Mesendoderm (in vitro differentiated cells): ENCODE data around the gene PHB1.

Source experiments
- DNase-seq: peaks from one replicate; pipeline ENCODE4 v3.0.0; 2013
- H2AK5ac ChIP-seq: 2 replicates; pipeline ENCODE4 v1.6.1; 2013; ENCODE audit warnings: low read length, inconsistent platforms
- H2BK120ac ChIP-seq: 2 replicates; pipeline ENCODE4 v1.6.1; 2013; ENCODE audit warnings: low read depth, mild to moderate bottlenecking, low read length, moderate library complexity, mixed read lengths
- H2BK15ac ChIP-seq: replicated peaks from 2 replicates; pipeline ENCODE4 v1.6.1; 2013; ENCODE audit warnings: low read depth, mild to moderate bottlenecking, moderate library complexity
- H2BK5ac ChIP-seq: 2 replicates; pipeline ENCODE4 v1.6.1; 2013; ENCODE audit warnings: low read length, inconsistent platforms
- H3K18ac ChIP-seq: 2 replicates; pipeline ENCODE4 v1.6.1; 2013; ENCODE audit warnings: mild to moderate bottlenecking, low read length, mixed read lengths
- H3K23ac ChIP-seq: one replicate; pipeline ENCODE4 v1.6.1; 2013; ENCODE audit warnings: low read length
- H3K27ac ChIP-seq: 2 replicates; pipeline ENCODE4 v1.5.1; 2013; ENCODE audit warnings: low read depth, mild to moderate bottlenecking, inconsistent platforms, low read length, moderate library complexity
- H3K27me3 ChIP-seq: 2 replicates; pipeline ENCODE4 v1.6.1; 2013; ENCODE audit warnings: low read length, control low read depth, mild to moderate bottlenecking, inconsistent platforms; ENCODE audit not compliant: insufficient read depth, poor library complexity
- H3K36me3 ChIP-seq: 2 replicates; pipeline ENCODE4 v1.6.1; 2013; ENCODE audit warnings: low read length, inconsistent platforms; ENCODE audit not compliant: control insufficient read depth, insufficient read depth
- H3K4ac ChIP-seq: one replicate; pipeline ENCODE4 v1.6.1; 2013; ENCODE audit warnings: low read depth, mild to moderate bottlenecking, low read length, moderate library complexity
- H3K4me1 ChIP-seq: 2 replicates; pipeline ENCODE4 v1.6.1; 2013; ENCODE audit warnings: low read depth, low read length, inconsistent platforms; ENCODE audit not compliant: control insufficient read depth
- H3K4me2 ChIP-seq: 2 replicates; pipeline ENCODE4 v1.6.1; 2013; ENCODE audit warnings: low read length
- H3K4me3 ChIP-seq: 2 replicates; pipeline ENCODE4 v1.5.1; 2013; ENCODE audit warnings: mild to moderate bottlenecking, low read length
- H3K56ac ChIP-seq: one replicate; pipeline ENCODE4 v1.6.1; 2013; ENCODE audit warnings: low read length
- H3K79me1 ChIP-seq: 2 replicates; pipeline ENCODE4 v1.6.1; 2013; ENCODE audit warnings: low read length, inconsistent platforms
- H3K79me2 ChIP-seq: 2 replicates; pipeline ENCODE4 v1.6.1; 2013; ENCODE audit warnings: mild to moderate bottlenecking, low read length; ENCODE audit not compliant: control insufficient read depth, insufficient read depth
- H3K9ac ChIP-seq: 2 replicates; pipeline ENCODE4 v1.6.1; 2013; ENCODE audit warnings: low read length, inconsistent platforms
- H4K5ac ChIP-seq: one replicate; pipeline ENCODE4 v1.6.1; 2013; ENCODE audit warnings: low read length
- H4K8ac ChIP-seq: one replicate; pipeline ENCODE4 v1.6.1; 2013; ENCODE audit warnings: low read depth, mild to moderate bottlenecking, control low read depth, low read length, moderate library complexity
- WGBS: extraction: QIAGEN DNeasy Blood & Tissue Kit; methylation state at CpG from one replicate; pipeline ENCODE4 v1.1.7; 2013; ENCODE audit warnings: low lambda C conversion rate, missing lambda C conversion rate; ENCODE audit not compliant: insufficient coverage; ENCODE audit errors: extremely low coverage; 5-methylcytosine and 5-hydroxymethylcytosine counted together

PHB1 gene

GRCh38 chr17:49406421-49407061 lies 8.1 kb downstream of the PHB1 start:
- Histone ChIP-seq H3K4me3 (no peak overlapping the region), H4K5ac (no peak overlapping the region), H2BK120ac (no peak overlapping the region), H3K23ac (no peak overlapping the region), H2BK15ac (no peak overlapping the region), H2BK5ac (no peak overlapping the region), H4K8ac (no peak overlapping the region), H3K79me1 (no peaks in the 10 kb centered on the region), H3K27ac (no peak overlapping the region), H3K27me3 (no peaks in the 10 kb centered on the region), H3K4me2 (no peak overlapping the region), H3K56ac (no peak overlapping the region), H3K4ac (no peak overlapping the region), H3K36me3 (peaks cover 28% of the 10 kb centered on the region), H2AK5ac (no peak overlapping the region), H3K9ac (no peak overlapping the region), H3K18ac (no peak overlapping the region), H3K4me1 (no peaks in the 10 kb centered on the region), H3K79me2 (no peaks in the 10 kb centered on the region)
- no peak for DNase-seq
- WGBS: no CpG with 5 or more reads among the region's 9 CpGs

DNA sequence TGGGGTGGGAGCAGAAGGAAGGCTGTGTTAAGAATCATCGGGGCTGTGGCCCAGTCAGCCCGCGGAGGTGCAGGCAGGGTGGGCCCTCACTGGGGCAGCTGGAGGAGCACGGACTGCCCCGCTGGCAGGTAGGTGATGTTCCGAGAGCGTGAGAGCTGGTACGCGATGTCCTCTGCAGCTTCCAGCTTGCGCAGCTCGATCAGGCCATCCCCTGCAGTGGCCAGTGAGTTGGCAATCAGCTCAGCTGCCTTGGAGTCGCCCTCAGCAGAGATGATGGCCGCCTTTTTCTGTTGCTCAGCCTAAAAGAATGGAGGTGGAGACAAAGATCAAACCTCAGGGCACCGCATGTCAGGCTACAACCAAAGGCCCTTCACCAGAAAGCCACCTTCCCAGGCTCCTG lies 9.8 kb downstream of the PHB1 start:
- Histone ChIP-seq H4K8ac (no peak overlapping the region), H3K36me3 (peaks cover 27% of the 10 kb centered on the region), H3K79me2 (no peaks in the 10 kb centered on the region), H3K23ac (no peak overlapping the region), H2AK5ac (no peak overlapping the region), H2BK15ac (no peak overlapping the region), H4K5ac (no peak overlapping the region), H3K4ac (no peak overlapping the region), H3K4me3 (no peak overlapping the region), H3K18ac (no peak overlapping the region), H3K56ac (no peak overlapping the region), H3K9ac (no peak overlapping the region), H2BK120ac (no peak overlapping the region), H3K79me1 (no peaks in the 10 kb centered on the region), H2BK5ac (no peak overlapping the region), H3K27ac (no peak overlapping the region), H3K4me1 (no peaks in the 10 kb centered on the region), H3K27me3 (no peaks in the 10 kb centered on the region), H3K4me2 (no peak overlapping the region)
- no peak for DNase-seq
- no CpG with 5 or more reads among the region's 14 CpGs for WGBS

- Histone ChIP-seq H3K36me3 (peaks cover 27% of the 10 kb centered on the region), H3K4me3 (no peak overlapping the region), H2BK15ac (no peak overlapping the region), H3K9ac (no peak overlapping the region), H3K27me3 (no peaks in the 10 kb centered on the region), H2BK120ac (no peak overlapping the region), H3K4ac (no peak overlapping the region), H3K4me2 (no peak overlapping the region), H2BK5ac (no peak overlapping the region), H4K5ac (no peak overlapping the region), H3K79me1 (no peaks in the 10 kb centered on the region), H3K27ac (no peak overlapping the region), H3K79me2 (no peaks in the 10 kb centered on the region), H4K8ac (no peak overlapping the region), H2AK5ac (no peak overlapping the region), H3K56ac (no peak overlapping the region), H3K4me1 (no peaks in the 10 kb centered on the region), H3K23ac (no peak overlapping the region), H3K18ac (no peak overlapping the region)
- no CpG with 5 or more reads among the region's 12 CpGs for WGBS
- DNase-seq: no peak
These were observed 10.3 kb downstream of the PHB1 start for GRCh38 chr17:49404361-49404760.

GRCh38 chr17:49403514-49404289 lies 11.0 kb downstream of the PHB1 start:
- Histone ChIP-seq H2AK5ac (no peak overlapping the region), H3K79me2 (no peaks in the 10 kb centered on the region), H2BK120ac (no peak overlapping the region), H2BK15ac (no peak overlapping the region), H3K4me1 (no peaks in the 10 kb centered on the region), H3K36me3 (peaks cover 24% of the 10 kb centered on the region), H3K27me3 (no peaks in the 10 kb centered on the region), H4K5ac (no peak overlapping the region), H3K4me3 (no peak overlapping the region), H3K56ac (no peak overlapping the region), H3K79me1 (no peaks in the 10 kb centered on the region), H3K9ac (no peak overlapping the region), H3K4me2 (no peak overlapping the region), H3K27ac (no peak overlapping the region), H3K23ac (no peak overlapping the region), H3K4ac (no peak overlapping the region), H4K8ac (no peak overlapping the region), H3K18ac (no peak overlapping the region), H2BK5ac (no peak overlapping the region)
- no peak for DNase-seq
- WGBS: no CpG with 5 or more reads among the region's 10 CpGs

GRCh38 chr17:49402706-49403105 lies 12.0 kb downstream of the PHB1 start:
- no peaks in the 10 kb centered on the region for H3K4me1 ChIP-seq
- H3K4ac ChIP-seq: no peak overlapping the region
- no peaks in the 10 kb centered on the region for H3K27me3 ChIP-seq
- no peak overlapping the region for H2BK120ac ChIP-seq
- no peak overlapping the region for H4K5ac ChIP-seq
- no CpG with 5 or more reads among the region's 6 CpGs for WGBS
- H3K4me2 ChIP-seq: no peak overlapping the region
- H2BK5ac ChIP-seq: no peak overlapping the region
- DNase-seq: no peak
- no peaks in the 10 kb centered on the region for H3K79me1 ChIP-seq
- H2BK15ac ChIP-seq: no peak overlapping the region
- H3K56ac ChIP-seq: no peak overlapping the region
- H3K36me3 ChIP-seq: peaks cover 24% of the 10 kb centered on the region
- H3K79me2 ChIP-seq: no peaks in the 10 kb centered on the region
- H3K4me3 ChIP-seq: no peak overlapping the region
- H2AK5ac ChIP-seq: no peak overlapping the region
- no peak overlapping the region for H3K18ac ChIP-seq
- H3K27ac ChIP-seq: no peak overlapping the region
- no peak overlapping the region for H3K9ac ChIP-seq
- H4K8ac ChIP-seq: no peak overlapping the region
- H3K23ac ChIP-seq: no peak overlapping the region
